ENCODE data around the gene TCP11L1. TPM values are rescaled to one million over a fixed set of nuclear protein-coding genes. Genes with fewer than 3 reads are reported as not detected.

TCP11L1 gene
- total and polyA plus RNA-seq, 9 of the 15 experiments (the other 6 are each of a cell fraction or from before 2014, with no cell fraction given) = 1.6 to 15.3 (median 5.4) TPM

DNA sequence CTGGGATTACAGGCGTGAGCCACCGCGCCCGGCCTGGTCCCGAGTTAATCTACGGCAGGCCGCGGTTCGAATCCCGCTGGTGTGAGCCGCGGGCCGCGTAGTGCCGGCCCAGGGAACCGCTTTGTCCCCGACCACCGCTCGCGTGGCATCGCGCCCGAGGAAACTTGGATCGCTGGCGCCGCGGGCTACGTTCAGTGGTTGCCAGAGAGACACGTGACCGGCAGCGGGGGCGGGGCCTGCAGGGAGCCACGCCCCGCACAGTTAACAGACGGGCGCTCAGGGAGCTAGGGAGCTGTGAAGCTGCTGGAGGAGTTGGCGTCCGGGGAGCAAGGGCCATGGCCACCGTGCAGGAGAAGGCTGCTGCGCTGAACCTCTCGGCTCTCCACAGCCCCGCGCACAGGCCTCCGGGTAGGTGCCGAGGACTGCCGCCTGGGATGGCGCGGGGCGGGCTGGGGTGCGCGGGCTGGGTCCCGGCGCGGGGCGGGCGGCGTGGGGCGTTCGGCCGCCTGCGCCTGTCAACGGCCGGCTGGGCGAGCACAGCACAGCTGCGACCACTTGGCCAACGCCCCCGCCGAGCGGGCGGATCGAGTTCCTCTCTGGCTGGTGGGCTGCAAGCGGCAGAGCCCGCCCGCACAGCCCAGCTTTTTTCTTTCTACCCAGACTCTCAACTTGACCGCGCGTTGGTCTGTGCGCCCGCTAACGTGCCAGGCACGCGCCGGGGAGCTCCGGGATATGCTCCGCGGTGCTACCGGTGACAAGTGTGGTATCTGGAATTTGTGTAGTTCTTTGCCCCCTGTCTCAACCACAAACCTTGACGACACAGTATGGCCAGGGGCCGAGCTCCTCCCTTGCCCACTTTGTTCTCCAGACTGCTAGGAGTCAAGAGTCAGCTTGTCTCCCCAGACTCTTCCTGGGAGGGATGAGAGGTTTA is 23.5 kb upstream of the TCP11L1 start, which contains the start of gene DEPDC7 (continued):
- TF ChIP-seq, protein P1, sequence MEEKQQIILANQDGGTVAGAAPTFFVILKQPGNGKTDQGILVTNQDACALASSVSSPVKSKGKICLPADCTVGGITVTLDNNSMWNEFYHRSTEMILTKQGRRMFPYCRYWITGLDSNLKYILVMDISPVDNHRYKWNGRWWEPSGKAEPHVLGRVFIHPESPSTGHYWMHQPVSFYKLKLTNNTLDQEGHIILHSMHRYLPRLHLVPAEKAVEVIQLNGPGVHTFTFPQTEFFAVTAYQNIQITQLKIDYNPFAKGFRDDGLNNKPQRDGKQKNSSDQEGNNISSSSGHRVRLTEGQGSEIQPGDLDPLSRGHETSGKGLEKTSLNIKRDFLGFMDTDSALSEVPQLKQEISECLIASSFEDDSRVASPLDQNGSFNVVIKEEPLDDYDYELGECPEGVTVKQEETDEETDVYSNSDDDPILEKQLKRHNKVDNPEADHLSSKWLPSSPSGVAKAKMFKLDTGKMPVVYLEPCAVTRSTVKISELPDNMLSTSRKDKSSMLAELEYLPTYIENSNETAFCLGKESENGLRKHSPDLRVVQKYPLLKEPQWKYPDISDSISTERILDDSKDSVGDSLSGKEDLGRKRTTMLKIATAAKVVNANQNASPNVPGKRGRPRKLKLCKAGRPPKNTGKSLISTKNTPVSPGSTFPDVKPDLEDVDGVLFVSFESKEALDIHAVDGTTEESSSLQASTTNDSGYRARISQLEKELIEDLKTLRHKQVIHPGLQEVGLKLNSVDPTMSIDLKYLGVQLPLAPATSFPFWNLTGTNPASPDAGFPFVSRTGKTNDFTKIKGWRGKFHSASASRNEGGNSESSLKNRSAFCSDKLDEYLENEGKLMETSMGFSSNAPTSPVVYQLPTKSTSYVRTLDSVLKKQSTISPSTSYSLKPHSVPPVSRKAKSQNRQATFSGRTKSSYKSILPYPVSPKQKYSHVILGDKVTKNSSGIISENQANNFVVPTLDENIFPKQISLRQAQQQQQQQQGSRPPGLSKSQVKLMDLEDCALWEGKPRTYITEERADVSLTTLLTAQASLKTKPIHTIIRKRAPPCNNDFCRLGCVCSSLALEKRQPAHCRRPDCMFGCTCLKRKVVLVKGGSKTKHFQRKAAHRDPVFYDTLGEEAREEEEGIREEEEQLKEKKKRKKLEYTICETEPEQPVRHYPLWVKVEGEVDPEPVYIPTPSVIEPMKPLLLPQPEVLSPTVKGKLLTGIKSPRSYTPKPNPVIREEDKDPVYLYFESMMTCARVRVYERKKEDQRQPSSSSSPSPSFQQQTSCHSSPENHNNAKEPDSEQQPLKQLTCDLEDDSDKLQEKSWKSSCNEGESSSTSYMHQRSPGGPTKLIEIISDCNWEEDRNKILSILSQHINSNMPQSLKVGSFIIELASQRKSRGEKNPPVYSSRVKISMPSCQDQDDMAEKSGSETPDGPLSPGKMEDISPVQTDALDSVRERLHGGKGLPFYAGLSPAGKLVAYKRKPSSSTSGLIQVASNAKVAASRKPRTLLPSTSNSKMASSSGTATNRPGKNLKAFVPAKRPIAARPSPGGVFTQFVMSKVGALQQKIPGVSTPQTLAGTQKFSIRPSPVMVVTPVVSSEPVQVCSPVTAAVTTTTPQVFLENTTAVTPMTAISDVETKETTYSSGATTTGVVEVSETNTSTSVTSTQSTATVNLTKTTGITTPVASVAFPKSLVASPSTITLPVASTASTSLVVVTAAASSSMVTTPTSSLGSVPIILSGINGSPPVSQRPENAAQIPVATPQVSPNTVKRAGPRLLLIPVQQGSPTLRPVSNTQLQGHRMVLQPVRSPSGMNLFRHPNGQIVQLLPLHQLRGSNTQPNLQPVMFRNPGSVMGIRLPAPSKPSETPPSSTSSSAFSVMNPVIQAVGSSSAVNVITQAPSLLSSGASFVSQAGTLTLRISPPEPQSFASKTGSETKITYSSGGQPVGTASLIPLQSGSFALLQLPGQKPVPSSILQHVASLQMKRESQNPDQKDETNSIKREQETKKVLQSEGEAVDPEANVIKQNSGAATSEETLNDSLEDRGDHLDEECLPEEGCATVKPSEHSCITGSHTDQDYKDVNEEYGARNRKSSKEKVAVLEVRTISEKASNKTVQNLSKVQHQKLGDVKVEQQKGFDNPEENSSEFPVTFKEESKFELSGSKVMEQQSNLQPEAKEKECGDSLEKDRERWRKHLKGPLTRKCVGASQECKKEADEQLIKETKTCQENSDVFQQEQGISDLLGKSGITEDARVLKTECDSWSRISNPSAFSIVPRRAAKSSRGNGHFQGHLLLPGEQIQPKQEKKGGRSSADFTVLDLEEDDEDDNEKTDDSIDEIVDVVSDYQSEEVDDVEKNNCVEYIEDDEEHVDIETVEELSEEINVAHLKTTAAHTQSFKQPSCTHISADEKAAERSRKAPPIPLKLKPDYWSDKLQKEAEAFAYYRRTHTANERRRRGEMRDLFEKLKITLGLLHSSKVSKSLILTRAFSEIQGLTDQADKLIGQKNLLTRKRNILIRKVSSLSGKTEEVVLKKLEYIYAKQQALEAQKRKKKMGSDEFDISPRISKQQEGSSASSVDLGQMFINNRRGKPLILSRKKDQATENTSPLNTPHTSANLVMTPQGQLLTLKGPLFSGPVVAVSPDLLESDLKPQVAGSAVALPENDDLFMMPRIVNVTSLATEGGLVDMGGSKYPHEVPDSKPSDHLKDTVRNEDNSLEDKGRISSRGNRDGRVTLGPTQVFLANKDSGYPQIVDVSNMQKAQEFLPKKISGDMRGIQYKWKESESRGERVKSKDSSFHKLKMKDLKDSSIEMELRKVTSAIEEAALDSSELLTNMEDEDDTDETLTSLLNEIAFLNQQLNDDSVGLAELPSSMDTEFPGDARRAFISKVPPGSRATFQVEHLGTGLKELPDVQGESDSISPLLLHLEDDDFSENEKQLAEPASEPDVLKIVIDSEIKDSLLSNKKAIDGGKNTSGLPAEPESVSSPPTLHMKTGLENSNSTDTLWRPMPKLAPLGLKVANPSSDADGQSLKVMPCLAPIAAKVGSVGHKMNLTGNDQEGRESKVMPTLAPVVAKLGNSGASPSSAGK (IDR thresholded peaks at IDR 0.05) = peak; percentile 96
- TF ChIP-seq, protein P2, sequence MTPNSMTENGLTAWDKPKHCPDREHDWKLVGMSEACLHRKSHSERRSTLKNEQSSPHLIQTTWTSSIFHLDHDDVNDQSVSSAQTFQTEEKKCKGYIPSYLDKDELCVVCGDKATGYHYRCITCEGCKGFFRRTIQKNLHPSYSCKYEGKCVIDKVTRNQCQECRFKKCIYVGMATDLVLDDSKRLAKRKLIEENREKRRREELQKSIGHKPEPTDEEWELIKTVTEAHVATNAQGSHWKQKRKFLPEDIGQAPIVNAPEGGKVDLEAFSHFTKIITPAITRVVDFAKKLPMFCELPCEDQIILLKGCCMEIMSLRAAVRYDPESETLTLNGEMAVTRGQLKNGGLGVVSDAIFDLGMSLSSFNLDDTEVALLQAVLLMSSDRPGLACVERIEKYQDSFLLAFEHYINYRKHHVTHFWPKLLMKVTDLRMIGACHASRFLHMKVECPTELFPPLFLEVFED (CRISPR knock-in tag; conservative IDR thresholded peaks at IDR 0.05) = no peak
- TF ChIP-seq NONO (IDR thresholded peaks at IDR 0.05; ENCODE audit: low read depth in 2 of 2, low read length in 1 of 2) (peak; percentile 22 to 37; a peak in 1 of 4 replicates), CAMTA2 (CRISPR knock-in tag; conservative IDR thresholded peaks at IDR 0.05) (no peak), RUNX1 (IDR thresholded peaks at IDR 0.05; ENCODE audit: low read depth) (no peak), NFE2L1 (tag; IDR thresholded peaks at IDR 0.05; ENCODE audit: borderline replicate concordance, low read depth) (no peak), NFATC3 (IDR thresholded peaks at IDR 0.05) (no peak), ZFP30 (CRISPR knock-in tag; IDR thresholded peaks at IDR 0.05; ENCODE audit: borderline replicate concordance) (no peak)
- TF ChIP-seq, protein P3, sequence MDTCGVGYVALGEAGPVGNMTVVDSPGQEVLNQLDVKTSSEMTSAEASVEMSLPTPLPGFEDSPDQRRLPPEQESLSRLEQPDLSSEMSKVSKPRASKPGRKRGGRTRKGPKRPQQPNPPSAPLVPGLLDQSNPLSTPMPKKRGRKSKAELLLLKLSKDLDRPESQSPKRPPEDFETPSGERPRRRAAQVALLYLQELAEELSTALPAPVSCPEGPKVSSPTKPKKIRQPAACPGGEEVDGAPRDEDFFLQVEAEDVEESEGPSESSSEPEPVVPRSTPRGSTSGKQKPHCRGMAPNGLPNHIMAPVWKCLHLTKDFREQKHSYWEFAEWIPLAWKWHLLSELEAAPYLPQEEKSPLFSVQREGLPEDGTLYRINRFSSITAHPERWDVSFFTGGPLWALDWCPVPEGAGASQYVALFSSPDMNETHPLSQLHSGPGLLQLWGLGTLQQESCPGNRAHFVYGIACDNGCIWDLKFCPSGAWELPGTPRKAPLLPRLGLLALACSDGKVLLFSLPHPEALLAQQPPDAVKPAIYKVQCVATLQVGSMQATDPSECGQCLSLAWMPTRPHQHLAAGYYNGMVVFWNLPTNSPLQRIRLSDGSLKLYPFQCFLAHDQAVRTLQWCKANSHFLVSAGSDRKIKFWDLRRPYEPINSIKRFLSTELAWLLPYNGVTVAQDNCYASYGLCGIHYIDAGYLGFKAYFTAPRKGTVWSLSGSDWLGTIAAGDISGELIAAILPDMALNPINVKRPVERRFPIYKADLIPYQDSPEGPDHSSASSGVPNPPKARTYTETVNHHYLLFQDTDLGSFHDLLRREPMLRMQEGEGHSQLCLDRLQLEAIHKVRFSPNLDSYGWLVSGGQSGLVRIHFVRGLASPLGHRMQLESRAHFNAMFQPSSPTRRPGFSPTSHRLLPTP (IDR thresholded peaks at IDR 0.05; ENCODE audit: borderline replicate concordance, extremely low read depth, insufficient read length) = no peak
